ENCODE results near the gene ARID1B.

DNA sequence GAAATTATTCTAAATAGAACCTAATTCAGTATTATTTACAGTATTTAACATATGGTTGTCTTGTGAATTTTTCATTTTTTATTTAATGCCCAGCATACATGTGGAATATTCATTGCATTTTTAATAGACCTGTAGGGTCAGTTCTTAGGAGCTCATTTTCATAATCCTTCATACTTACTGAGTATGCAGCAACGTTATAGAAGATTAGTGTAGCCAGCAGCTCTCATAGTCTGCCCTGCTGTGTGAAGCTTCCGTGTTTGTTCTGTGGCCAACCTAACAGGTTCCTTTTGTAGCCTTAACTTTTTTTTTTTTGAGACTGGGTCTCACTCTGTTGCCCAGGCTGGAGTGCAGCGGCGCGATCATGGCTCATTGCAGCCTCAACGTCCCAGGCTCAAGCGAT is 261.4 kb downstream of the ARID1B start:
- TF ChIP-seq, protein P1, sequence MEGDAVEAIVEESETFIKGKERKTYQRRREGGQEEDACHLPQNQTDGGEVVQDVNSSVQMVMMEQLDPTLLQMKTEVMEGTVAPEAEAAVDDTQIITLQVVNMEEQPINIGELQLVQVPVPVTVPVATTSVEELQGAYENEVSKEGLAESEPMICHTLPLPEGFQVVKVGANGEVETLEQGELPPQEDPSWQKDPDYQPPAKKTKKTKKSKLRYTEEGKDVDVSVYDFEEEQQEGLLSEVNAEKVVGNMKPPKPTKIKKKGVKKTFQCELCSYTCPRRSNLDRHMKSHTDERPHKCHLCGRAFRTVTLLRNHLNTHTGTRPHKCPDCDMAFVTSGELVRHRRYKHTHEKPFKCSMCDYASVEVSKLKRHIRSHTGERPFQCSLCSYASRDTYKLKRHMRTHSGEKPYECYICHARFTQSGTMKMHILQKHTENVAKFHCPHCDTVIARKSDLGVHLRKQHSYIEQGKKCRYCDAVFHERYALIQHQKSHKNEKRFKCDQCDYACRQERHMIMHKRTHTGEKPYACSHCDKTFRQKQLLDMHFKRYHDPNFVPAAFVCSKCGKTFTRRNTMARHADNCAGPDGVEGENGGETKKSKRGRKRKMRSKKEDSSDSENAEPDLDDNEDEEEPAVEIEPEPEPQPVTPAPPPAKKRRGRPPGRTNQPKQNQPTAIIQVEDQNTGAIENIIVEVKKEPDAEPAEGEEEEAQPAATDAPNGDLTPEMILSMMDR (IDR thresholded peaks at IDR 0.05), result no peak
- TF ChIP-seq EZH2 (IDR thresholded peaks at IDR 0.05), result no peak

Data from neural progenitor cell (in vitro differentiated cells).